HG03196 (cell line): Measurements from ENCODE around the gene FBP1.
"Not testable (repeated sequence)": the region's sequence is repeated elsewhere in the genome, so short reads cannot be mapped to it uniquely, and the experiment has no call there.

Source experiments
- ATAC-seq: cut with Tn5 transposase; IDR thresholded peaks from one replicate; pipeline ENCODE4 v1.9.1; 2021; ENCODE audit not compliant: unreplicated experiment

The FBP1 gene

GRCh38 chr9:94622087-94622800, 17.1 kb downstream of the FBP1 start:
- ATAC-seq = no peak

DNA sequence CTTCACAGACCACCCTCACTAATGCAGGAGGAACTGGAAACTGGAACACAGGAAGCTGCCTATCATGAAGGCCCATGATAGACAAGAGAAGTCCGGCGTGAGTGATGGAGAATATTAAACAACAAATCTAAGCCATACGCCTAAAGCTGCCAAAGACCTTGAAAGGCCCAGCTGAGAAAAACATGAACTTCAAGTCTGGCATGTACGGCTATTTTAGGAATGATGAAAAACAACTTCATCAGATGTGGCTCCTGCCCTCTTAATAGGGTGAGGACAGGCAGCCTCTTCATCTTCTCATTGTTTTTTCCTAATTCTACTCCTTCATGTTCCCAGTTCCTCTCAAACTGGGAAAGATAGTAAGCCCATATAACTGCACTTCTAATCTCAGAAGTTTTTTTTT, 20.3 kb downstream of the FBP1 start:
- ATAC-seq = no peak

DNA sequence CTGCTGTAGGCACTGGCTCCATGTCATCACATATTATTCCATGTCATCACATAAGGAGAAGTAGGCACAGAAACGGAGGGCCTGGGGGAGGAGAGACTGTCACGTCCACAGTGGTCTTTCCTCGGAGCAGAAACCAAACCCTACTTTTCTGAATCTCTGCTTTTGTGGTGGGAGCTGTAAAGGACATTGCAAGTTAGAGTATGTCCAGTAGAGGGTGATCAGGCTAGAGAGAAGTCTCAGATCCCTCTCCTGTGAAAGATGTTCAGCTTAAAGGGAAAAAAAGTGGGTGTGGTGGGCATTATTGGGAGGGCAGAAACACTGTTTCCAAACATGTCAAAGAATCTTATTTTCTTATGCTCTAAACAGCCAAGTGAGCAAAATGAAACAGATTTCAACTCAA, 26.3 kb downstream of the FBP1 start:
- no peak for ATAC-seq

DNA sequence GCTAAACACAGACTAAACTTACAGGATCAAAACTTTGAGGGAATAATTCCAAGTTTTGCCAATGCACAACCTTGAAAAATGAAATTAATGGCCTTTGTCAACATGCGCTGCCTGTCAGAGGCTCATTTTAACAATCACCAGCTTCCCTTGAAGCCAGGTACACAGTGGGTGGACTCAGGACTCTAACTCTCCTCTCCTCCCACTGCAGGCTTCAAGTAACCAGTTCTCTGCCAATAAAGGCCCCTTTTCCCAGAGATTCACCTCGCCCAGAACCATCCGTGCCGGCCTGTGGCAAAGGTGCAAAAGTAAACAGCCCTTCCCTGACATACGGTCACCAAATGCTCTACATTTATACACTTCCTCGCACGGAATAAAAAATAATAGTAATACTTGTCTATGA, 27.2 kb downstream of the FBP1 start:
- ATAC-seq = no peak

DNA sequence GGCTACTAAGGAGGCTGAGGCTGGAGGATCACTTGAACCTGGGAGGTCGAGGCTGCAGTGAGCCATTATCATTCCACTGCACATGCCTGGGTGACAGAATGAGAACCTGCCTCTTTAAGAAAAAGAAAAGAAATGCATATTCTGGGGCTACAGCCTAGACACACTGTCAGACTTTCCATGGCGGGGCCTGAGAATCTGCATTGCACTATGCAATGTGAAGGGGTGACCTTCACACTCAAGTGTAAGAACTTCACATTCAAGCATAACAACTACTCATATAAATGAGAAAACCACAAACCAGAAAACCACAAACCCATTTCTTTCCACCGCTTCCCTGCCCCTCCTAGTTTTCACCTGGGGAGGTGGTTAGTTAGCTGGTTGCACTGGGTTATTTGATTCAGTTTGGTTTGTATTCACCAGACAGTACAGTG, 27.7 kb downstream of the FBP1 start:
- no peak for ATAC-seq

GRCh38 chr9:94610181-94610606, 29.1 kb downstream of the FBP1 start:
- no peak for ATAC-seq

GRCh38 chr9:94607423-94607691, 32.0 kb downstream of the FBP1 start:
- ATAC-seq = no peak

DNA sequence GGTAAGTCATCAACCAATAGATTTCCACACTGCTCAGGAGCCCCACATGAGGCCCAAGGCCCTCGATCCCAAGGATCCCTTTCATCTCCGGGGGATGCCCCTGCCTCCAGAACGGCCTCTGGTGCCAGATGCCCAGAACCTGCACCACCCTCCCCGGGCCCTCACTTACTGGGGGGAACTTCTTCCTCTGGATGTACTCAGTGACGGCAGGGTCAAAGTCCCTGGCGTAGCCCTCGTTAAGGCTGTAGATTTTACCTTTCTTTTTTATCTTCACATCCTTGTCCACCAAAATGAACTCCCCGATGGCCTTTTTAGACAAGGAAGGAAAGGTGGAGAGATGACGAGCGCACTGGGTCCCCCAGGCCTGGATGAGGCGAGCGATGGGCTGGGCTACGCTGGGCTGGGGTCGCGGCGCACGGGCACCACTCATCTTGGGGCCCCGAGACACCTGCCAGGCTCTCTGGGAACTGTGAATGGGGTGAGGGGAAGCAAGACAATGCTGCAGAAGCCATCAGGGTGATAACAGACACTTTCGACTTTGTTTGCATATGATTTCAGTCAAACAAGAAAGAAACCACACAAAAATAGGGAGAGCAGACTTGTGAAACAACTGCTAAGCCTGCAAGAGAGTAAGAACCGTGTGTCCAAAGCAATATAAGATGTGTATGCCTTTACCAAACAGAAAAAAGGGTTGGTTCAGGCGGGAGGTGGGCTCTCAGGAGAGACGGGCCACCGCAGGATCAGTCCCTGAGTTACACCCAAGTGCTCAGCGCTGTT, 32.5 kb downstream of the FBP1 start:
- no peak for ATAC-seq

- no peak for ATAC-seq
Measured at GRCh38 chr9:94603259-94604160, 35.8 kb downstream of the FBP1 start.

DNA sequence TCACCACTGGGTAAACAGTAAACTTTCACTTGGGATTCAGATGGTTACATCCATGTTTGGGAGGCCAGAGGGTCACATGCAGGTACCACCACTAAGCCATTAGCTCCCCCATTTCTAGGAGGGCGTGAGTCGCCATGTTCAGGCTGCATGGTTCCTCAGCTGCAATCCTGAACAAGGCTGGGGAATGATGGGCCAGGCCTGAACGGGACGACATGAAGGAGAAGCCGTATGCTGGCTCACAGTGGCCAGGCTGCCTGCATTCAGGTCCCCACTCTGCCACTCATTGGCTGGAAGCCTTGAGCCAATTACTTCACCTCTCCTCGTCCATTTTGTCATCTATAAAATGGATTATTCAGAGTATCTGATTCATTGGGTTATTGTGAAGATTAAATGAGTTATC, 36.7 kb downstream of the FBP1 start:
- no peak for ATAC-seq

DNA sequence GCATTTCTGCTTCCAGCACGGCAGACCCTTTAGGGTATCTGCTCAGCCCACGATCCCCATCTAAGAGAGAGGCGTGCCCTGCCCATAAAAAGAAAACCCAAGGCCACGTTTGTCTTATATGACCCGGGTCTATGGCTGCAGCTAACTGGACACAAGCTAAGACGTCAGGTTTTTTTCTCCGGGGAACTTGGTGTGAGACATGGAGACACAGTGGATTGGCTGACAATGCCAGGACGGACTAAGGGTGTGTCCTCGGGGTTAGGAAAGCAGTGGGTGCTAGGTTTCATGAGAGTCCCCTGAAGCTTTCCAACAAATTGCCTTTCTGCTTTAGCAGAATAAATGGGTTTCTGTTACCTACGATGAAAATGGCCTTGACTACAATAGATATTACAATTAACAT, 38.6 kb downstream of the FBP1 start:
- no peak for ATAC-seq

DNA sequence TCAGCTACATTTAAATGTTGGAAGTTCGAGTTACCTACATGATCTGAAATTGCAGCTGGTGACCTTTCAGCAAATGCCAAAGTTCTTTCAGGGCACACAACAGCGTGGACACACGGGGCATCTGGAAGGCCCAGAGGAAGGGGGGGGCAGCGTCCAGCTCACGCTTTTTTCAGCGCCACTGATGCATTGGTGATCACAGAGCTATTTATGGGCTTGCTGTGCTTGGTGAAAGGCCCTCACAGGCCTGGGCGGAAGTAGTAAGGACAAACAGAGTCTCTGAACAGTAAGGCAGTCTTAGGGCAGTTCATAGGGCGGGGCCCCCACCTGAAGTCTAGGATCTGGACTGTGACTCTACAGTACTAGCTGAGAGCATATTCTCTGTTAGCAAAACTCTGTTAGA, 39.1 kb downstream of the FBP1 start:
- no peak for ATAC-seq

DNA sequence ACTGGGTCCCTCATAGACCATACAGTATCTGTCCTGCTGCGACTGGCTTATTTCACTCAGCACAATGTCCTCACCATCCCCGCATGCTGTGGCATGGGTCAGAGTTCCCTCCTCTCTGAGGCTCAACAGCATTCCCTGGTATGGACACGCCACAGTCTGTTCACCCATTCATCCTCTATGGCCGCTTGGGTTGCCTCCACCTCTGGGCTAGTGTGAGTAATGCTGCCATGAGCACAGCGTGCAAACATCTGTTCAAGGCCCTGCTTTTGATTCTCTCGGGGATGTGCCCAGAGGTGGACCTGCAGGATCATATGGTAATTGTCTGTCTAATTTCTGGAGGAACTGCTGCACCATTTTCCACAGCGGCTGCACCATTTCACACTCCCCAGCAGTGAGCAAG, 40.2 kb downstream of the FBP1 start:
- no peak for ATAC-seq

- no peak for ATAC-seq
Measured at GRCh38 chr9:94593459-94594345, 45.6 kb downstream of the FBP1 start, which contains the start of gene FBP2. TSS of gene FBP2 (minus strand) at chr9:94593824. CDS start at chr9:94593726, 98 bp downstream.

DNA sequence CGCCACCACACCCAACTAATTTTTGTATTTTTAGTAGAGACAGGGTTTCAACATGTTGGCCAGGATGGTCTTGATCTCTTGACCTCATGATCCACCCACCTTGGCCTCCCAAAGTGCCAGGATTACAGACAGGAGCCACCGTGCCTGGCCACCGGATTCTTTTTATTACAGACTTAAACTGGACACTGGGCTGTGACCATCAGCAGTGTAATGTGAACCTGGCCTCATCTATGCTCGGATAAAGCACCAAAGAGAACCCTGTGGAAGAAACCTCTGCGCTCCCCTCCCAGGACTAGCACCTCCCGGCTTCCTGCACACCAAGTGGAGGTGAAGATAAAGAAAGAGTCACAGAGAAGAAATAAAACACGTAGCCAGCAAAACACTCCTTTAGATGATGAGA, 46.6 kb downstream of the FBP1 start:
- not testable (repeated sequence) for ATAC-seq

GRCh38 chr9:94591876-94592275, 47.4 kb downstream of the FBP1 start:
- no peak for ATAC-seq

GRCh38 chr9:94591046-94591545, 48.2 kb downstream of the FBP1 start:
- not testable (repeated sequence) for ATAC-seq

- ATAC-seq = no peak
Measured at GRCh38 chr9:94588681-94589080, 50.6 kb downstream of the FBP1 start.

GRCh38 chr9:94586814-94587213, 52.5 kb downstream of the FBP1 start:
- no peak for ATAC-seq

DNA sequence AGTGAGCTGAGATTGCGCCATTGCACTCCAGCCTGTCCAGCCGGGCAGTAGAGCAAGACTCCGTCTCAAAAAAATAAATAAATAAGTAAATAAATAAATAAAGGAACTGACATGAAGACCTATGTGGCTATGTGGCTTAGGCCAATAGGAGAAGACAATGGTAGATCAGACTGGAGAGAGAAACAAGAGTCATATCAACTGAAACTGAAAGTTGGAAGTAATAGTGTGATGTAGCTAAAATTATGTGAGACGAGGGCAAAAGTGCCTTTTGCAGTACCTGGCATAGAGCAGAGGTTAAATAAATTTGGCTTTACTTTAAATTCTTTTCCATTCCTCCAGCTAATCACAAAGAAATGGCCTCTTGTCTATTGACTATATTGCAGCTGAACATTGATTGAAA, 53.0 kb downstream of the FBP1 start:
- no peak for ATAC-seq
